Progenitor cell of endocrine pancreas (in vitro differentiated cells): Measurements from ENCODE around the gene BEX3. TPM values are rescaled to one million over a fixed set of nuclear protein-coding genes. Genes with fewer than 3 reads are reported as not detected.
A peak's percentile ranks its signal among the peaks of the same experiment; 100 is the strongest.
"Not testable (repeated sequence)": the region's sequence is repeated elsewhere in the genome, so short reads cannot be mapped to it uniquely, and the experiment has no call there.

Source experiments
- DNase-seq: peaks from one replicate; pipeline ENCODE4 v3.0.0; 2021; ENCODE audit warnings: low spot score; ENCODE audit not compliant: unreplicated experiment
- H3K27ac Mint-ChIP-seq: 2 replicates; pipeline ENCODE4 v1.8.0; 2021; ENCODE audit warnings: mild to moderate bottlenecking, moderate library complexity, mixed read lengths
- H3K27me3 Mint-ChIP-seq: 2 replicates; pipeline ENCODE4 v1.8.0; 2021; ENCODE audit warnings: mixed read lengths
- H3K36me3 Mint-ChIP-seq: 2 replicates; pipeline ENCODE4 v1.8.0; 2022; ENCODE audit warnings: mixed read lengths; ENCODE audit not compliant: insufficient read depth
- H3K4me1 Mint-ChIP-seq: 2 replicates; pipeline ENCODE4 v1.8.0; 2021; ENCODE audit warnings: low read depth, mixed read lengths
- H3K4me3 Mint-ChIP-seq: 2 replicates; pipeline ENCODE4 v1.8.0; 2021; ENCODE audit warnings: low read depth, mild to moderate bottlenecking, moderate library complexity, mixed read lengths
- H3K9me3 Mint-ChIP-seq: 2 replicates; pipeline ENCODE4 v1.8.0; 2021; ENCODE audit warnings: low read depth, mixed read lengths
- CTCF ChIP-seq: fragments of 200-600 bp; sonication (generic); IDR thresholded peaks from one replicate; pipeline ENCODE4 v1.5.0; 2021; ENCODE audit warnings: antibody characterized with exemption, mild to moderate bottlenecking; ENCODE audit not compliant: unreplicated experiment
- total RNA-seq: library from RNA; stranded (reverse); gene quantifications from 2 replicates; pipeline ENCODE4 v1.2.1, GENCODE V29; 2021

The BEX3 gene
- total RNA-seq, 1 donor from 2014 or later: 425 TPM

- no peak overlapping the region for H3K27ac Mint-ChIP-seq
- no peaks in the 10 kb centered on the region for H3K27me3 Mint-ChIP-seq
- no peaks in the 10 kb centered on the region for H3K36me3 Mint-ChIP-seq
- no peak for TF ChIP-seq CTCF
- H3K4me3 Mint-ChIP-seq: no peak overlapping the region
- DNase-seq: no peak
- peaks cover 1% of the 10 kb centered on the region for H3K4me1 Mint-ChIP-seq
- peaks cover 5% of the 10 kb centered on the region for H3K9me3 Mint-ChIP-seq
Observed at GRCh38 chrX:103400931-103401330, 24.6 kb downstream of the BEX3 start.

GRCh38 chrX:103404231-103405008 lies 28.1 kb downstream of the BEX3 start:
- TF ChIP-seq CTCF: no peak
- DNase-seq: peak; percentile 22
- H3K4me1 Mint-ChIP-seq: peaks cover 1% of the 10 kb centered on the region
- H3K4me3 Mint-ChIP-seq: peak overlapping the region; percentile 82
- peak overlapping the region; percentile 71 for H3K27ac Mint-ChIP-seq
- H3K27me3 Mint-ChIP-seq: no peaks in the 10 kb centered on the region
- H3K36me3 Mint-ChIP-seq: peaks cover 2% of the 10 kb centered on the region
- peaks cover 6% of the 10 kb centered on the region for H3K9me3 Mint-ChIP-seq

- peaks cover 5% of the 10 kb centered on the region for H3K36me3 Mint-ChIP-seq
- no peaks in the 10 kb centered on the region for H3K27me3 Mint-ChIP-seq
- H3K9me3 Mint-ChIP-seq: peaks cover 9% of the 10 kb centered on the region
- no peak overlapping the region for H3K27ac Mint-ChIP-seq
- DNase-seq: no peak
- TF ChIP-seq CTCF: no peak
- H3K4me3 Mint-ChIP-seq: peak overlapping the region; percentile 82
- H3K4me1 Mint-ChIP-seq: peaks cover 1% of the 10 kb centered on the region
Observed at GRCh38 chrX:103405009-103405333, 28.6 kb downstream of the BEX3 start.

GRCh38 chrX:103406256-103406655 lies 29.9 kb downstream of the BEX3 start:
- Mint-ChIP-seq H3K27me3 (no peaks in the 10 kb centered on the region), H3K27ac (no peak overlapping the region), H3K4me3 (no peak overlapping the region), H3K36me3 (peaks cover 5% of the 10 kb centered on the region), H3K4me1 (peaks cover 1% of the 10 kb centered on the region), H3K9me3 (peaks cover 13% of the 10 kb centered on the region)
- TF ChIP-seq CTCF: no peak
- no peak for DNase-seq

GRCh38 chrX:103407776-103408175 lies 31.4 kb downstream of the BEX3 start:
- H3K4me1 Mint-ChIP-seq: peaks cover 1% of the 10 kb centered on the region
- H3K27ac Mint-ChIP-seq: no peak overlapping the region
- H3K27me3 Mint-ChIP-seq: no peaks in the 10 kb centered on the region
- no peak for TF ChIP-seq CTCF
- no peak overlapping the region for H3K4me3 Mint-ChIP-seq
- H3K9me3 Mint-ChIP-seq: peaks cover 16% of the 10 kb centered on the region
- H3K36me3 Mint-ChIP-seq: peaks cover 5% of the 10 kb centered on the region
- no peak for DNase-seq

- H3K36me3 Mint-ChIP-seq, H3K27ac Mint-ChIP-seq, H3K4me1 Mint-ChIP-seq, DNase-seq, H3K27me3 Mint-ChIP-seq, H3K4me3 Mint-ChIP-seq: not testable (repeated sequence)
- peaks cover 12% of the 10 kb centered on the region for H3K9me3 Mint-ChIP-seq
Observed at GRCh38 chrX:103411721-103412120, 35.4 kb downstream of the BEX3 start.
